T-helper 2 cell treated with Interferon-gamma antibody and Interleukin-4, amounts not matched to agents 100 ng/mL and 5 ng/mL, for 36 hours (primary cell): Measurements from ENCODE around the gene LIPF. TPM values are rescaled to one million over a fixed set of nuclear protein-coding genes. Genes with fewer than 3 reads are reported as not detected.
"Not testable (repeated sequence)": the region's sequence is repeated elsewhere in the genome, so short reads cannot be mapped to it uniquely, and the experiment has no call there.

Source experiments
- intact Hi-C: fragments of 100-400 bp; cut with micrococcal nuclease; formaldehyde crosslinking; loops from one replicate; pipeline ENCODE4 v1.15.1; 2023
- total RNA-seq: library from RNA; stranded (reverse); gene quantifications from 2 replicates; pipeline ENCODE4 v1.2.3, GENCODE V29; 2022

Gene LIPF
- total RNA-seq, 1 donor from 2014 or later = not detected

GRCh38 chr10:88676283-88677060 lies 12.2 kb downstream of the LIPF start:
- intact Hi-C loops = no loop called here

DNA sequence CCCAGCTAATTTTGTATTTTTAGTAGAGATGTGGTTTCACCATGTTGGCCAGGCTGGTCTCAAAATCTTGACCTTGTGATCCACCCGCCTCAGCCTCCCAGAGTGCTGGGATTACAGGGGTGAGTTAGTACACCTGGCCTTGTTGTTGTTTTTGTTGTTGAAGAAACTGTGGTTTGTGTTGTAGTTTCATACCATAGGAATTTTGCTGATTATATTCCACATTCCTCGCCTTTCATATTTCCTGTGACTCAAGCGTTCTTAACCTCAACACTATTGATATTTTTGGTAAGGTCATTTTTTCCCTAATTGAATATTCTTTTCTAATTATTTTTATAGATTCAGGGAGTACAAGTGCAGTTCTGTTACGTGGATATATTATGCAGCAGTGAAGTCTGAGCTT lies 16.7 kb downstream of the LIPF start:
- intact Hi-C loops = no loop called here

GRCh38 chr10:88682491-88682890 lies 18.2 kb downstream of the LIPF start:
- intact Hi-C loops = no loop called here

DNA sequence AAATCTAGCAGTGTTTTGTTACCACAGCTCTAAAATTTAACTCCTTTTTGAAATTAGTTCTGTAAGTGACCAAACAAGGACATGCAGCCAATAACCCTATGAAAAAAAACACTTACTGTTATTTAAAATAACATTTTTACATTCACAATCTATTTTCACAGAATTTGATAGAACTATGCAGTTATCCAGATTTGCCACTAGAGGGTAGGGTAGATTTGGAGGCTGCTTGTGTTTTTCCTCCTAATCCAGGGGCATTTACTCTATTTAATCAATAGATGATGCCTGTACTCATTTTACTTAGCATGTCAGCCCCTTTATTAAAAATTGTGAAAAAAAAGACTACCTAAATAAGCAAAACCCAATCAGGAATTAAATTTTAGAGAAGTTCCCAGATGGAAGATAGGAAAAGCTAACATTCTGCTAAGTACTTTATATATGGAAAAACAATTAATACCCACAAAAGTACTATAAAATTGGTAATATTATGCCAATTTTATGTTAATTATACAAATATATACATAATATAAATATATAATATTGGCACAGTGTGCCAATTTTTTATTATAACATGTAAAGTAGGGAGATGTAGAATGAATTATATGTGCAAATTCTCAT lies 23.7 kb downstream of the LIPF start:
- intact Hi-C loops = loop anchor here (2.0 to 5.0 kb wide), 4 partner anchors 123 to 531 kb away; no protein-coding TSS in a partner anchor

DNA sequence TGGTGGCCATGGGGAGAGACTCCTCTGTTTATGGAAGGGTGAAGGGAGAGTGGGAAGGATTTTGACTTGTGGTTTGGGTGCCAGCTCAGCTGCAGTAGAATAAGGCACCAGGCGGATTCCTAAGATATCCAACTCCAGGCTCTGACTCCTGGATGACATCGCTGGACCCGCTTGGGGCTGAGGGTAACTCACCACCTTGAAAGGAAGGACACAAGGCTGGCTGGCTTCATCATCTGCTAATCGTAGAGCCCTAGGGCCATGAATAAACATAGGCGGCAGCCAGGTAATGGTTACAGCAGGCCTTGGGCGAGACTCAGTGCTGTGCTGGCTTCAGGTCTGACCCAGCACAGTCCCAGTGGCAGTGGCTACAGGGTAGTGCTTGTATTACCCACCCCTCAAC lies 25.1 kb downstream of the LIPF start:
- intact Hi-C loops = loop anchor here (2.0 to 5.0 kb wide), 3 partner anchors 121 to 529 kb away; no protein-coding TSS in a partner anchor

DNA sequence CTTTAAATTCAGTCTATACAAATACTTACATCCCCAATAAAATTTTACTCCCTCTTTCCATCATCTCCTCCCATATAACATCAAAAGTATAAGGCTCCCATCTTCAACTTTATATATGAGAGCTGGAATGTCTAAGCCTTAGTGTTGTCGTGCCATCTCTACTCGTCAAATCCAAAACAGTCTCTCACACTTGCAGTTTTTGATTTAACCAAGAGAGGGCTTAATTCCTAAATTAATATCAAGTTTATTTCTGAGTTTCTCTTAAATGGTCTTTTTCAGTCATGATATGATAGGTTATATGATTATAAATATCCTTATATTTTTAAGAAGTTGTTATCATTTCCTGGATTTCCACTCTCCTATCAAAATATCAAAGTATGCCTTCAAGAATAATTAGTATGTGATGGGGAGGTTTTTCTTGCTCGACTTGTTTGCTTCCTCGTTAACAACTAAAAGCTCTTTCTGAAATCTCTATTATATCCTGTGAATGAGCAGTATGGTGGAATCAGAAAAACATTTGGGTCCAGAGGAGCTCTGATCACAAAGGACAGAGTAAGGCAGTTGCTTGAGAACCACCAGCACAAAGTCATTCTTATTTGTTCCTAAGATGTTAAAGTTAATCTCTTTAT lies 29.3 kb downstream of the LIPF start:
- intact Hi-C loops = no loop called here

DNA sequence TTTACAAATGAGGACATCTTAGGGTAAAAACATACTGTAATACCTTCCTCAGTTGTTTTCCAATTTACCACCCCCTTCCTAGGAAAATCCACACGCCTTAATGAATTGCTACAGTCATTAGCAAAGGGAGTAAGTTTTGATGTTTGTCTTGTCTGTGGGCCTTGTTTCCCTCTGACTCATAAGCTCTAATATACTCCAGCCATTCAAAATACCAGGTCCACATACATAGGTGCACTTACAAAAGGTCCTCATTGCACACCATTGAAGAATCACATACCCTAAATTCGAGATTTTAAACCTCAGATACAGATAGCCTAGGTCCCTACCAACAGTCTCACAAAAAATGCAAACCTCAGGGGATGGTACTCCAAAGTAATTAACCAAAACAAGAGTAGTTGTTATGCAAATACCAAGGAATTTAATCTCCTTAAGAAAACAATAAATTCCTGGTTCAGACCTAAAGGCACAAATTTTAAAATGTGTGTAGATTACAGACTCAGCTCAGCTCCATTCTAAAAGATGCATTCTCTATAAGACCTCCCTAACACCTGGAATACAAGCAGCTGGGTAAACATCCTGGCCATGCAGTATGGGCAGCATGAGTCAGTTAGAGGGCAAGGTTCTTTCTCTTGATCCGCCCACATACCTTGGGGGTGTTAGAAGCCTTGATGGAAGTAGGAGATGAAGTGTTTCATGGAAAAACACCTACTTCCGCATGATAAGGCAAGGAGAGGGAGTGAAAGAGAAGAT lies 38.8 kb downstream of the LIPF start:
- intact Hi-C loops = no loop called here

DNA sequence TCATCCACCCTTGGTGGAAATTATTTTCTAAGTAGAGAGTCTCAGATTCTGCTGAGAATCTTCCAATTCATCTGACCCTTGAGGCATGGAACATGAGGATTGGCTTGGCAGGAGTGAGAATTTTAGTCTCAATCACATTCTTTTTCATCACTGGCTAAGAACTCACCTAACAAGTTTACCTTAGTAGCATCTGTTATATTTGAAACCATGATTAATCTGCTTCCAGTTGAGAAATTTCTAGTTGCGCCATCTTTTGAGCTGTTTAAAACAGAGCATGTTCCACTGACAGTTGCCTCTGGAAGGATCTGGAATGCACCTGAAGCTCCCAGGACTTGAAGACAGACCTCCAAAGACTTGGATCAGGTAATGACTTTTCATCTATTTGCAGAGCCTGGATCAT lies 41.7 kb downstream of the LIPF start, which contains the start of gene LIPK:
TSS of gene LIPK (plus strand) at position 292 of the 400 bp plus-strand sequence. CDS start 18,295 bp downstream, outside the sequence.
- intact Hi-C loops = no loop called here

GRCh38 chr10:88707429-88708155 lies 43.4 kb downstream of the LIPF start:
- intact Hi-C loops = no loop called here

DNA sequence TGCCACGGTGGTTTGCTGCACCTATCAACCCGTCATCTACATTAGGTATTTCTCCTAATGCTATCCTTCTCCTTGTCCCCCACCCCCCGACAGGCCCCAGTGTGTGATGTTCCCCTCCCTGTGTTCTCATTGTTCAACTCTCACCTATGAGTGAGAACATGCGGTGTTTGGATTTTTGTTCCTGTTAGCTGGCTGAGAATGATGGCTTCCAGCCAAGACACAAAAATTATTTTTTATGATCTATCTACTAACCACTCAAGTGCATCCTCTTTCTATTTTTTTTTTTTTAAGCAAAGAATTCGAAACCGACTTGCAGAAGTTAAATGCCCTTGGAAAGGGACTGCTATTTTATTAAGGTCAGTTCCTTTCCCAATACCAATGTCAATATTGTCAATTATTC lies 45.1 kb downstream of the LIPF start:
- intact Hi-C loops = not testable (repeated sequence)

DNA sequence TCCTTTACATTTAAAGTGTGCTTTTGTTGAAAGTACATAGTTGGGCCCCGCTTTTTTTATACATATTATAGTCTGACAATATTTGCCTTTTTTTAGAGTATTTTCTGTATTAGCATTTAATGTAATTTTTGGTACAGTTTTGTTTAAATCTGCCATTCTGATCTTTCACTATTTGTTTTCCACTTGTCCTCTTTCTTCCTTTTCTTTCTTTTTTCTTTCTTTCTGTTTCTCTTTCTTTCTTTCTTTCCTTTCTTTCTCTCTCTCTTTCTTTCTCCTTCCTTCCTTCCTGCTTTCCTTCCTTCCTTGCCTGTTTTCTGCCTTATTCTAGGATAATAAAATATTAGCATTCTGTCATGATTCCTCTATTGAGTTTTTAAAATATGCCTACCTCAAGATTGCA lies 51.3 kb downstream of the LIPF start:
- intact Hi-C loops = no loop called here

DNA sequence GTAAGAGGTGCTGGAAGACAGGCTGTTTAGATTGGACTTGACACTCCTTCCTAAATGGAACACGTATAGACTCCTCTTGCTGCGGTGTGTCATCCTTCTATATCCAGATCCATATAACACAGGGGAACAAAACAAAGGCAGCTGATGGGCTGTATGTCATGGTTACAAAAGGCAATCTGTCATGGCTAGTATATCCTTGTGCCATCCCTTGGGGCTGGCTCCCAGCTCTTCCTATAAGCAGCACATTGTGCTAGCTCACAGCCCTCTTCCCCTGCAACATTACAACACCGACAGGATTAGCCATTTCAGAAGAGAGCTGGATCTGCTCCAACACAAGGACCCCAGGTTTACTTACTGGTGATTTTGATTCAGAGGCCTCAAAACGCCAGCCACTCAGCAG lies 57.1 kb downstream of the LIPF start:
- intact Hi-C loops = no loop called here

- intact Hi-C loops = no loop called here
Measured at GRCh38 chr10:88725798-88726197, 61.6 kb downstream of the LIPF start.

GRCh38 chr10:88728107-88728763 lies 64.0 kb downstream of the LIPF start:
- intact Hi-C loops = loop anchor here (2.0 kb wide), 1 partner anchor 205 kb away; no protein-coding TSS in a partner anchor

Other genes starting within 250 kb of the LIPF start
- gene RNLS, start 81.1 kb upstream of the LIPF start, total RNA-seq = 1.2 and 3.1 TPM in 2 replicates
- gene LIPJ, start 77.7 kb upstream of the LIPF start, total RNA-seq = 0.18 TPM in 1 of 2 replicates, not detected in the other
- gene LIPK, start 41.8 kb downstream of the LIPF start, total RNA-seq = not detected in 2 replicates
- not detected in 2 replicates for gene LIPN, start 95.6 kb downstream of the LIPF start, total RNA-seq
- gene LIPM, start 138.3 kb downstream of the LIPF start, total RNA-seq = not detected in 2 replicates
- gene ANKRD22, start 187.4 kb downstream of the LIPF start, total RNA-seq = 0.16 TPM in 1 of 2 replicates, not detected in the other
- 39.4 and 39.5 TPM in 2 replicates for gene STAMBPL1, start 215.8 kb downstream of the LIPF start, total RNA-seq